ENCODE data around the gene PPM1K.

PPM1K gene

GRCh38 chr4:88284439-88285234 is at the start of gene PPM1K:
Gene PPM1K, minus strand, starts transcription at chr4:88284561. Its CDS starts 5,978 bp downstream, at chr4:88278583.
- H3K27ac ChIP-seq: peak within 1 kb of the TSS; percentile 94
- no peak for TF ChIP-seq CTCF (conservative IDR thresholded peaks at IDR 0.05)

- H3K27ac ChIP-seq: peak overlapping the region; percentile 57; the same call in 1 of the 2 replicates
- TF ChIP-seq CTCF (conservative IDR thresholded peaks at IDR 0.05): no peak
These were observed 49.5 kb upstream of the PPM1K start for GRCh38 chr4:88333741-88334405.

DNA sequence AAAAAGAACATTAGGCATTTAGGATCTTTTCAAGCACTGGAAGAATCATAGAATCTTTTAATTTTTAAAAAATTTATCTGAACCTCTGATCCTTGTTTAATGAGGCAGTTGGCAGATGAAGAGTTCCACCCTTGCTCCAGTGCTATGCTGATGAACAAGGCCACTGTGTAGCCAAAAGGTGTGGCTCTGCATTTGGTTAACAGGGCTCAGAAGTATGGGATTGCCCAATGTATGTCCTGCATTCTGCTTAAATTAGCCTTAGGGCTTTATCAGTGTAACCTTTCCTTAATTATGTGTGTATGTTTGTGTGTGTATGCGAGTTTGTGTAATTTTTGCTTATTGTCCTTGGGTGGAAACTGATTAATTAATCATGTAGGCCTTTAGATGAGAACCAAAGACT is 43.3 kb upstream of the PPM1K start:
- no peak for TF ChIP-seq CTCF (conservative IDR thresholded peaks at IDR 0.05)

DNA sequence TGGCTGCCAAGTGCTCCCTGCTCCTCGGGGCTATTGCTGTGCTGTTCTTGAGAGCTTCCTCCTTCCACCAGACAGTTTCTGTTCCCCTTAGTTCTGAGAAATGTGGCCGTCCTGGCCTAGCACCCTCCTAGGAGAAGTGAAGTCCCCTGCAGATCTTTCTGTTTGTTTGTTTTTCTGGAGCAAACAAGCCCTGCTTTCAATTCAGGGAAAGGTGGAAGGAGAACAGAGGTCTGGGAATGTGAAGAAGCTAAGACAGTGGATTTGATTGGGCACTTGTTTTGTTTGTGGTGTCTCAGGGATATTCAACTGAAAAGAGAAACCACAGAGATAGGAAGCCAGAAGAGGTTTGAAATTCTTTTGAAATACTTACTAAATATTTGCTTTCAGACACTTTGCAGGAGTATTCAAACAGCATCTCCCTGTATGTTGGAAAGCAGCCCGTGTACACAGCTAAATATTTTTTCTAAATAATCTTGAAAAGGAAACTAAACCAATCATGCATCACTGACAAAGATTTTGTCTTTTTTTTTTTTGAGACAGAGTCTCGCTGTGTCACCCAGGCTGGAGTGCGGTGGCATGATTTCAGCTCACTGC is 36.5 kb upstream of the PPM1K start:
- no peak for TF ChIP-seq CTCF (conservative IDR thresholded peaks at IDR 0.05)
- peak overlapping the region; percentile 75 for H3K27ac ChIP-seq

More for the DNA sequence above, 43.3 kb upstream of the PPM1K start:
- H3K27ac ChIP-seq: no peak overlapping the region

GRCh38 chr4:88320224-88320779 is 35.9 kb upstream of the PPM1K start:
- no peak for TF ChIP-seq CTCF (conservative IDR thresholded peaks at IDR 0.05)
- H3K27ac ChIP-seq: peak overlapping the region; percentile 75

- peak overlapping the region; percentile 75 for H3K27ac ChIP-seq
- no peak for TF ChIP-seq CTCF (conservative IDR thresholded peaks at IDR 0.05)
These were observed 34.5 kb upstream of the PPM1K start for GRCh38 chr4:88318751-88319350.
